Measurements from ENCODE around the gene RIMS3. TPM values are rescaled to one million over a fixed set of nuclear protein-coding genes. Genes with fewer than 3 reads are reported as not detected.

Gene RIMS3
- total RNA-seq, 1 experiment from 2014 or later = 9.0 TPM

DNA sequence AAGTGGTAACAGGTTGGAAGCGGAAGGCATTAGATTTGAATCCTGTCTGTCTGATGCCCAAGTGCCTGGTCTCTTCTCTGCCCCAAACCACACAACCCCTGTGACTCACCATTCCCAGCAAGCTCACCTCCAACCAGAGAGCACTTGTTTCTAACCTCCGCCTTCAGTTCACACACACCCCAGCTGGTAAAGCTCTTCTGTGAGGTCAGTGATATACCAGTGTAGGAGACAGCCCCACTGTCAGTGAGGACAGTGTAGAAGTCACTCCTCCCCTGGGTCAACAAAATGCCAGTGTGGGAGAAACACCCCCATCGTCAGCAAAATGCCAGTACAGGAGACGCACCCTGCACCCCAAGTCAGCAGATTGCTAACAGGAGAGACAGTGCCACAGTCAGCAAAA lies 2.6 kb downstream of the RIMS3 start:
- peak overlapping the region; percentile 37; the same call in 1 of the 2 replicates for H3K4me2 ChIP-seq (ENCODE audit: low read length)
- RAD21 ChIA-PET (ENCODE audit: low non-redundant PET in 1 of 2, low total read pairs in 2 of 2, uncharacterized antibody in 2 of 2, unreplicated experiment in 2 of 2) = interaction anchor here in 1 of 2 experiments (0.9 kb wide), 1 partner anchor 38 kb away, joined by 3 read pairs; no protein-coding TSS in a partner anchor
- no peak overlapping the region for H3K4me3 ChIP-seq (replicated peaks in 1 of 2; ENCODE audit: low read depth in 1 of 2, low read length in 2 of 2)
- BruUV-seq (replicated peaks) = no TSS peak
- no peak overlapping the region for H3K9ac ChIP-seq (ENCODE audit: low read length)
- no peaks in the 10 kb centered on the region for H3K9me3 ChIP-seq (ENCODE audit: control insufficient read depth in 1 of 2, insufficient read depth in 1 of 2, low read depth in 1 of 2, low read length in 2 of 2)
- H3K27me3 ChIP-seq (ENCODE audit: insufficient read depth, low read length) = no peaks in the 10 kb centered on the region
- H3K4me1 ChIP-seq (ENCODE audit: control insufficient read depth in 1 of 2, insufficient read depth in 2 of 2, low read length in 2 of 2) = peaks cover 9 to 40% of the 10 kb centered on the region in 2 experiments
- no peak overlapping the region for H3K27ac ChIP-seq (ENCODE audit: low read depth, low read length)
- H3K79me2 ChIP-seq (ENCODE audit: insufficient read depth, low read length) = no peaks in the 10 kb centered on the region
- H3K36me3 ChIP-seq (ENCODE audit: control insufficient read depth in 1 of 2, insufficient read depth in 2 of 2, low read length in 2 of 2) = no peaks in the 10 kb centered on the region
- no peaks in the 10 kb centered on the region for H4K20me1 ChIP-seq (ENCODE audit: insufficient read depth)
- DNase-seq (ENCODE audit: low read depth, low spot score) (no peak), ATAC-seq (no peak)
- POLR2A ChIA-PET = interaction anchor here (0.9 kb wide), 1 partner anchor 28 kb away, joined by 3 read pairs; the partner anchor contains the start of gene NFYC
- CTCF ChIA-PET = interaction anchor here (1.6 kb wide), 1 partner anchor 32 kb away, joined by 4 read pairs; no protein-coding TSS in a partner anchor
- TF ChIP-seq POLR2AphosphoS5 (IDR thresholded peaks at IDR 0.05; ENCODE audit: low read depth, low read length) (no peak), SIN3A (IDR thresholded peaks at IDR 0.05; ENCODE audit: low read depth) (no peak), SP1 (IDR thresholded peaks at IDR 0.05; ENCODE audit: low read depth) (no peak)
- H3K9me2 ChIP-seq (ENCODE audit: insufficient read depth) = no peaks in the 10 kb centered on the region
- intact Hi-C loops (cut with micrococcal nuclease) = no loop called here
- no peak overlapping the region for H2AFZ ChIP-seq (ENCODE audit: low read depth, low read length, poor library complexity, severe bottlenecking)

DNA sequence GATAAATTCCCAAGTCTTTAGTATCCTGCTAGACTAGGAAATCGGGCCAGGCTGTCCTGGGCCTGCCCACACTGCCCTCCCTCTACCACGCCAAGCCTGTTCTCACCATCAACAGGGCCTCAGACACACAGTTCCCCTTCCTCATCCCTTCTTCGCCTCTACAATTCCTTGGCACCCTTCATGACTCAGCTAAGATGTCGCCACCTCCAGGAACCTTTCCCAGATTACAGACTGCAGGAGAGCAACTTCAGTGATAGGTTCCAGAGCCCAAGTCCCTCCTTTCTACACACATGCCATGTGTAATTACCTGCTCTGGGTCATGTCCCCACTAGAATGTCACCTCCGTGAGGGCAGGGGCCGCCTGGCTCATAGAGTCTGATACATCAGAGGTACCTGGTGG lies 3.3 kb downstream of the RIMS3 start:
- ChIA-PET RAD21 (ENCODE audit: low non-redundant PET in 1 of 2, low total read pairs in 2 of 2, uncharacterized antibody in 2 of 2, unreplicated experiment in 2 of 2) (interaction anchor here in 1 of 2 experiments (0.9 kb wide), 1 partner anchor 37 kb away, joined by 3 read pairs; no protein-coding TSS in a partner anchor), POLR2A (interaction anchor here (0.9 kb wide), 1 partner anchor 29 kb away, joined by 3 read pairs; the partner anchor contains the start of gene NFYC), CTCF (interaction anchor here (1.6 kb wide), 1 partner anchor 32 kb away, joined by 4 read pairs; no protein-coding TSS in a partner anchor)
- Histone ChIP-seq H2AFZ (ENCODE audit: low read depth, low read length, poor library complexity, severe bottlenecking) (no peak overlapping the region), H4K20me1 (ENCODE audit: insufficient read depth) (no peaks in the 10 kb centered on the region), H3K27me3 (ENCODE audit: insufficient read depth, low read length) (no peaks in the 10 kb centered on the region), H3K4me2 (ENCODE audit: low read length) (peak overlapping the region; percentile 37; the same call in 1 of the 2 replicates), H3K79me2 (ENCODE audit: insufficient read depth, low read length) (no peaks in the 10 kb centered on the region), H3K4me3 (replicated peaks in 1 of 2; ENCODE audit: low read depth in 1 of 2, low read length in 2 of 2) (no peak overlapping the region), H3K9me3 (ENCODE audit: control insufficient read depth in 1 of 2, insufficient read depth in 1 of 2, low read depth in 1 of 2, low read length in 2 of 2) (no peaks in the 10 kb centered on the region), H3K9me2 (ENCODE audit: insufficient read depth) (no peaks in the 10 kb centered on the region), H3K27ac (ENCODE audit: low read depth, low read length) (no peak overlapping the region), H3K9ac (ENCODE audit: low read length) (no peak overlapping the region), H3K36me3 (ENCODE audit: control insufficient read depth in 1 of 2, insufficient read depth in 2 of 2, low read length in 2 of 2) (no peaks in the 10 kb centered on the region), H3K4me1 (ENCODE audit: control insufficient read depth in 1 of 2, insufficient read depth in 2 of 2, low read length in 2 of 2) (peaks cover 9 to 40% of the 10 kb centered on the region in 2 experiments)
- no TSS peak for BruUV-seq (replicated peaks)
- ATAC-seq (no peak), DNase-seq (ENCODE audit: low read depth, low spot score) (no peak)
- TF ChIP-seq RAD21 (IDR thresholded peaks at IDR 0.05; ENCODE audit: low read depth) (no peak), SIN3A (IDR thresholded peaks at IDR 0.05; ENCODE audit: low read depth) (no peak), EZH2phosphoT487 (IDR thresholded peaks at IDR 0.05; ENCODE audit: borderline replicate concordance) (no peak), CTCF (IDR thresholded peaks at IDR 0.05 in 2 of 3, conservative IDR thresholded peaks at IDR 0.05 in 1 of 3; ENCODE audit: borderline replicate concordance in 1 of 3, insufficient read depth in 1 of 3, low read depth in 2 of 3, low read length in 2 of 3) (no peak)
- intact Hi-C loops (cut with micrococcal nuclease) = no loop called here

Data from HCT116 (cell line).